T-helper 22 cell (primary cell): Measurements from ENCODE around the gene IQGAP2.

ENCODE experiments used
- DNase-seq: peaks from one replicate; pipeline ENCODE4 v3.0.0-alpha.2; 2020; ENCODE audit warnings: low read depth

IQGAP2 gene

GRCh38 chr5:76688836-76689235, 285.8 kb downstream of the IQGAP2 start:
- DNase-seq, result no peak

GRCh38 chr5:76689321-76690036, 286.4 kb downstream of the IQGAP2 start:
- no peak for DNase-seq

GRCh38 chr5:76690037-76690679, 287.1 kb downstream of the IQGAP2 start:
- DNase-seq, result no peak

GRCh38 chr5:76690704-76691466, 287.8 kb downstream of the IQGAP2 start:
- no peak for DNase-seq

- no peak for DNase-seq
Measured at GRCh38 chr5:76691467-76692273, 288.6 kb downstream of the IQGAP2 start.

DNA sequence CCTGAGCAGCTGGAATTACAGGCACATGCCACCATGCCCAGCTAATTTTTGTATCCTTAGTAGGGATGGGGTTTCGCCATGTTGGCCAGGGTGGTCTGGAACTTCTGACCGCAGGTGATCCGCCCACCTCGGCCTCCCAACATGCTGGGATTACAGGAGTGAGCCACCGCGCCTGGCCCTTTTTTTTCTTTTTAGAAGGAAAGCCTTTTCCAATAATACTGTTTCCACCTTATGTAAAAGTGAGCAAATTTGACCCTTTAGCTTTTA, 289.1 kb downstream of the IQGAP2 start:
- no peak for DNase-seq

DNA sequence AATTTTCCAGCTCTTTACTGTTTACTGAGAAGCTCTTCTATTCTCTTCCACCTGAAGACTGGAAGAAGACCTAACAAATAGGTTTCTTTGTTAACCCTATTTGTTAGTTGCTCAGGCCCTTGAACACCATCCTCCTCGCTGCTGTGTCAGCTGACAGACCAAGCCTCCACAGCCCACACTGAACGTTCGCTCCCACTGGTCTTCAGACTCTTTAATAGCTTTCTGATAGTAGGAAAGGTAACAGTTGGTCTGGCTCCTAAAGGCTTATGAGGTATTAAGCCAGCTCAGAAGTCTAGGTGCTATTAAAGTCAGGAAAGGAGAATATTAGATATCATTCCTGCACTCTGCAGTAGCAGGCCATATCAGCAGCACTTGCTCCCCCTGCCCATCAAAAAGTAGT, 289.6 kb downstream of the IQGAP2 start:
- DNase-seq, result no peak

- DNase-seq, result no peak
Measured at GRCh38 chr5:76693141-76693540, 290.1 kb downstream of the IQGAP2 start.

DNA sequence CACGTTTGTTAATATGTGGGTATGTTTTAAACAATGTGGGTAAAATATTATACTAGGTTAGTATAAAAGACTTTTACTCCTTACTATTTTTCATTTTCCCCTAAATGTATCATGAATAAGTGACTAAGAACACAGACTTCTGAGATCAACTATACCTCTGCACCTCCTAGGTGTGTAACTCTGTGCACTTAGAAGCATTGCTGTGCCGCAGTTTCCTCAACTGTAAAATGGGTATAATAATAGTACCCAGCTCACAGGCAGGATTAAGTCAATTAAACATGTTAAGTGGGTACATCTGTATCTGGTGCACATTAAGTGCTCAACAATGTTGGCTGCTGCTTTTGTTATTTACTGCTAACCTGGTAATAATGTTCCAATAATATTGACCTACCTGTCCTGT, 291.2 kb downstream of the IQGAP2 start:
- no peak for DNase-seq

DNA sequence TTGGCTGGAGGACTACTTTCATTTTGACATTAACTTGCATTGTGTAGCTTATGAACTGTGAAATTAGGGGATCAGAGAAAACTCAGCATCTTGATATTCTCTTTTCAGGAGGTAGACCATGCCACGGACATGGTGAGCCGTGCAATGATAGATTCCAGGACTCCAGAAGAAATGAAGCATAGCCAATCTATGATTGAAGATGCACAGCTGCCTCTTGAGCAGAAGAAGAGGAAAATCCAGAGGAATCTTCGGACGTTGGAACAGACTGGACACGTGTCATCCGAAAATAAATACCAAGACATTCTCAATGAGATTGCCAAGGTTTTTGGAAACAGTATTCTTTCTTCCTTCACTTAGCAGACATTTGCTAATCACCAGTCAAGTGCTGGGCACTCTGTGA, 292.3 kb downstream of the IQGAP2 start:
- no peak for DNase-seq

- DNase-seq, result no peak
Measured at GRCh38 chr5:76696251-76696650, 293.2 kb downstream of the IQGAP2 start.

DNA sequence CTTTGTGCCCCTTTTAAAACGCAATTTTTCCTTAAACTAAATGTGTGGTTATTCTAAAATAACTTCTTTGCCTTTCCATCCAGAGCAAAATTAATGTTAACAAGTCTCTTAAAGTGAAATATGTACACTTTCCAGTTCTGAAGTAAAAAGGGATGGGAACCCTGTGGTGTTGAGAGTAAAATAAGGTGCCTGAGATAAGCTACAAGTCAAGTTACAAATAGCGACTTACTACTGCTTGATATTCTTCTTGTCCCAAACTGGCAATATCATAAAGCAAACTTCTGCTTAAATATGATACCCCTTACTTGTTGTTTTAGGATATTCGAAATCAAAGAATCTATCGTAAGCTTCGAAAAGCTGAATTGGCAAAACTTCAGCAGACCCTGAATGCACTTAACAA, 294.6 kb downstream of the IQGAP2 start:
- no peak for DNase-seq

DNA sequence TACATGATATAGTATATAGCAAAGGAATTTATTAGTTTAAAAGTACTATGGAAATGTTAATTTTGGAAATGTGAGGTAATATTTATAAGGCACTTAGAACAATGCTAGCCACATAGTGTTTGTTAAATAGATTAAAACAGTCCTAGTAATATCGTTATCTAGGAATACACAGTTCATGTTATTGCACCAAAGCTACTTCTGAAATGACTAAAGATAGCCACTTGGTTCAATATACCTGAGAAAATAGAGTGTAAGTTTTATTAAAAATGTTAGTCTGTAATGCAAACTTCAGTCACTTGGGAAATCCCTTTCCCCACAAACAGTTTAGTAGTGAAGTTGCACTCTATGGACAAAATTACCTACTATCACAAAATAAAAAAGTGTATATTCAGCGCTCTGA, 297.5 kb downstream of the IQGAP2 start:
- no peak for DNase-seq

- no peak for DNase-seq
Measured at GRCh38 chr5:76701298-76701697, 298.2 kb downstream of the IQGAP2 start.

GRCh38 chr5:76703707-76704106, 300.6 kb downstream of the IQGAP2 start:
- DNase-seq, result no peak

DNA sequence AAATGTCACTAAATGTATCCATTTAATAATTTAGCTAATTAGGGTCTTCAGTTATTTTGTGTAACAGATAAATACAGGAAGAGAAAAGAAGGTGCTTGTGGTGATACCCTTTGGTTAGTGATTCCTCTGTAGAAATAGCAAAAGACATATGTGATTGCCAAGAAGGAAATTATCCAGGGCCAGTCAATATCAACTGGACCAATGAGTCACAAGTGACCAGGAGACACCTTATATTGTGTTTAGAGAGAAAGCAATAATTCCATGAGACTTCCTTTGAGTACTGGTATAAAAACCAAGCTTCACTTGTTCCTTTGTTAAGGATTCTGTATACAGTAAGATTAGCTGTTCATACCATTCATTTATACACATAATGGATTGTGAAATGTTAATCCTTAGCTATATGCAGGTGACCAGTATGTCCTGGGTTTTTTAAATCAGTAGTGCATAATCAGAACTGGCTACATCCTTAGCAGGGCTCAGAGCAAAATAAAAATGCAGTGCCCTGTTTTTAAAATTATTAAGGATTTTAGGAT, 301.1 kb downstream of the IQGAP2 start:
- no peak for DNase-seq

DNA sequence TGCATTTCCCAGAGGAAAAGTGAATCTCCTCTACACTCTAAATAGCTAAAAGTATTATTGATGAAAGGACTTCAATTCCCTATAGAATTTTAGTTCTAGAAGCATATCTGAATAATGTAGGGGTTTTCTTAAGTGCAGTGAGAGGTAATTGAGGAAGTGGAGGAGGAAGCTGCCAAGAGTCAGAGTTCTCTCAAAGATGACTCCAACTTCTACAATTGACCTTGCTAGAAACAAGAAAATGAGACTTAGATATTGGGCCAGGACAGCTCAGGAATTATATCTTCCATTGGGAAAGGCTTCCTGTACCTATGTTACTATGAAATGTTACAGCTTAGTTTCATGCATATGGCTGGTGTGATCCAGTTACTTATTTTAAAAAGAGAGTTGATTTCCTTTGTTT, 302.5 kb downstream of the IQGAP2 start:
- DNase-seq, result no peak

DNA sequence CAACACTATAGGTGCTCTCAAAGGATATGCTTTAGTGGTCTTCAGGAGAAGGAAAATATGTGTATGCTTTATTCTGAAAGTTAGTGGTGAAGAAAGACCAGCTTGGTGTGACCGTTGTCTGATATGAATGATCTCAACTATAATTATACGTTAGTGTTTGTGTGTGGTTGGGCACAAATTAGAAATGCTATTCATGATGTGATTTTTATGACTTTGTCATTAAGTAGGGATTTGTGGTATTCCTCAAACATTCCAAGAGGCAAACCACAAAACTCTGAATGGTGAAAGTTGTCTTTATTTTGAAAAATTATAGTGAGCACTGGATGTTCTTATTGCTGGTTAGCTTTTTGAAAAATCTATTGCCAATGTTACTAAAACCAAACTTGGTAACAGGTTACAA, 306.7 kb downstream of the IQGAP2 start:
- DNase-seq, result no peak

GRCh38 chr5:76710991-76711390, 307.9 kb downstream of the IQGAP2 start:
- DNase-seq, result no peak

DNA sequence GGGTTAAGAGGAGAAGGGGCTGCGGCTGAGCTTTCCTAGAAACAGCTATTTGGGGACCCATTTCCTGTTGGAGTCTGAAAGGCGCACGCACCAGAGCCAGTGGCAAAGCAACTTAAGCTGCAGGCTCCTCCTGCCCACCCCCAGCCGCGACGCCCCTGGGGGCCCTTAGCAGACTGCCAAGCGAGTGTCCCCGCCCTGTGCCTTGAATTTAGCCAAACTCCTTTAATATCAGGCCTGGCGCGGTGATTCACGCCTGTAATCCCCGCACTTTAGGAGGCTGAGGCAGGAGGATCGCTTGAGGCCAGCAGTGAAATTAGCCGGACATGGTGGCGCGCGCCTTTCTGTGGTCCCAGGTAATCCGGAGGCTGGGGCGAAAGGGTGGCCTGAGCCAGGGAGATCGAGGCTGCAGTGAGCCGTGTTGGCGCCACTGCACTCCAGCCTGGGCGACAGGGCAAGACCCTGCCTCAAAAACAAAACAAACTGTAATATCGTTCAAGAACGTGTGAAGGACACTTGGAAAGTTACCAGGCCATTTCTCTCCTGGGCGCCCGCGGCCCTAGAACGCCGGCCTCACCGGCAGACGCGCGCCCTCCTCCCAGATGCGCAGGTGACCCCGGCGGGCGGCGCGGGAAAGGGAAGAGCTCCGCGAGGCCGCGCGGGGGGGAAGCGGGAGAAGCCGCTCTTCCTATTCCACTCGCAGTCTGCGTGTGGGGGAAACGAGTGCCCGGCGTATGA, 311.8 kb downstream of the IQGAP2 start:
- no peak for DNase-seq

DNA sequence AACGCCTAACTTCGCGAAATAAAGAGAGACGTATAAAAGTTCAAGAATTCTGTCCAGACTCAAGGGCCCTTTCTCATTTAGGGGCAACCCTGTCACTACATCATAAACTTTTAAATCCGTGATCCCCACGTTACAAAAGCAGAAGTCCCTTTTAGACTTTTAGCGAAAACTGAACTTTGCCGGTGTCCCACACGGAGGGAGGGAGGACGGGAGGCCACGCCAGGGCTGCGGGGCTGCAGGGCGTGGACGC, 312.3 kb downstream of the IQGAP2 start:
- DNase-seq, result no peak
